ENCODE measurements around the gene DPP3. TPM values are rescaled to one million over a fixed set of nuclear protein-coding genes. Genes with fewer than 3 reads are reported as not detected.

The DPP3 gene
- total and polyA plus RNA-seq, 2 of the 4 experiments (the other 2 are of a cell fraction), result 51.8 to 66.3 TPM

GRCh38 chr11:66448523-66448922 is 31.7 kb upstream of the DPP3 start:
- ATAC-seq (ENCODE audit: low read depth) (no peak), DNase-seq (no peak)
- POLR2A ChIA-PET (ENCODE audit: unreplicated experiment), result no interaction called here
- H3K4me1 ChIP-seq (ENCODE audit: control insufficient read depth, insufficient read depth, low read length), result peaks cover 3% of the 10 kb centered on the region
- no peaks in the 10 kb centered on the region for H3K36me3 ChIP-seq (ENCODE audit: control insufficient read depth, insufficient read depth, low read length)
- H3K4me3 ChIP-seq (ENCODE audit: insufficient read depth, low read depth, low read length), result no peak overlapping the region
- H3K4ac ChIP-seq (ENCODE audit: low read depth, low read length), result no peak overlapping the region
- no peak overlapping the region for H4K8ac ChIP-seq (ENCODE audit: low read depth in 2 of 2, low read length in 2 of 2)
- no peak overlapping the region for H4K91ac ChIP-seq (ENCODE audit: insufficient read depth, low read depth, low read length)
- H4K20me1 ChIP-seq (ENCODE audit: insufficient read depth, low read length), result no peaks in the 10 kb centered on the region
- H2BK120ac ChIP-seq (ENCODE audit: low read depth, low read length), result no peak overlapping the region
- no peak overlapping the region for H2BK15ac ChIP-seq (ENCODE audit: low read depth, low read length)
- dilution Hi-C loops (cut with HindIII; ENCODE audit: low sequenced_read_pairs, unreplicated experiment), result no loop called here
- H3K14ac ChIP-seq (replicated peaks; ENCODE audit: low read depth, low read length), result no peak overlapping the region
- no peak overlapping the region for H3K27ac ChIP-seq (ENCODE audit: insufficient read depth, low read length)
- no peak overlapping the region for H2AK5ac ChIP-seq (ENCODE audit: low read depth, low read length)
- no peaks in the 10 kb centered on the region for H3K79me1 ChIP-seq (ENCODE audit: low read depth in 1 of 2, low read length in 2 of 2)
- no peak overlapping the region for H2BK5ac ChIP-seq (ENCODE audit: low read depth, low read length, poor library complexity, severe bottlenecking)
- H3K27me3 ChIP-seq (ENCODE audit: control insufficient read depth, insufficient read depth, low read length), result peaks cover 39% of the 10 kb centered on the region
- H2AK9ac ChIP-seq (replicated peaks; ENCODE audit: low read depth, low read length, poor library complexity), result no peak overlapping the region
- H3K9me1 ChIP-seq (ENCODE audit: insufficient read depth, low read length), result 0 out of 2 replicates have a peak, but pooled peaks cover under 1% of the 10 kb centered on the region
- no peak overlapping the region for H4K5ac ChIP-seq (ENCODE audit: low read depth, low read length)
- TF ChIP-seq POLR2A (IDR thresholded peaks at IDR 0.05; ENCODE audit: low read depth, low read length) (no peak), RCOR1 (IDR thresholded peaks at IDR 0.05; ENCODE audit: insufficient replicate concordance, low read length) (no peak), BHLHE40 (IDR thresholded peaks at IDR 0.05; ENCODE audit: low read depth, low read length) (no peak), FOS (IDR thresholded peaks at IDR 0.05; ENCODE audit: low read depth, low read length) (no peak), CEBPB (IDR thresholded peaks at IDR 0.05; ENCODE audit: low read depth, low read length) (no peak), NFE2L2 (IDR thresholded peaks at IDR 0.05; ENCODE audit: low read depth, low read length) (no peak), MXI1 (IDR thresholded peaks at IDR 0.05; ENCODE audit: borderline replicate concordance, low read depth, low read length) (no peak), RFX5 (IDR thresholded peaks at IDR 0.05; ENCODE audit: low read depth, low read length) (no peak), SMC3 (IDR thresholded peaks at IDR 0.05; ENCODE audit: low read depth, low read length) (no peak), MAZ (IDR thresholded peaks at IDR 0.05; ENCODE audit: borderline replicate concordance, low read depth, low read length) (no peak), CHD1 (IDR thresholded peaks at IDR 0.05; ENCODE audit: low read depth, low read length) (no peak), MAFK (IDR thresholded peaks at IDR 0.05; ENCODE audit: low read depth, low read length) (no peak), RAD21 (IDR thresholded peaks at IDR 0.05; ENCODE audit: low read length) (no peak)
- TF ChIP-seq, protein P1, sequence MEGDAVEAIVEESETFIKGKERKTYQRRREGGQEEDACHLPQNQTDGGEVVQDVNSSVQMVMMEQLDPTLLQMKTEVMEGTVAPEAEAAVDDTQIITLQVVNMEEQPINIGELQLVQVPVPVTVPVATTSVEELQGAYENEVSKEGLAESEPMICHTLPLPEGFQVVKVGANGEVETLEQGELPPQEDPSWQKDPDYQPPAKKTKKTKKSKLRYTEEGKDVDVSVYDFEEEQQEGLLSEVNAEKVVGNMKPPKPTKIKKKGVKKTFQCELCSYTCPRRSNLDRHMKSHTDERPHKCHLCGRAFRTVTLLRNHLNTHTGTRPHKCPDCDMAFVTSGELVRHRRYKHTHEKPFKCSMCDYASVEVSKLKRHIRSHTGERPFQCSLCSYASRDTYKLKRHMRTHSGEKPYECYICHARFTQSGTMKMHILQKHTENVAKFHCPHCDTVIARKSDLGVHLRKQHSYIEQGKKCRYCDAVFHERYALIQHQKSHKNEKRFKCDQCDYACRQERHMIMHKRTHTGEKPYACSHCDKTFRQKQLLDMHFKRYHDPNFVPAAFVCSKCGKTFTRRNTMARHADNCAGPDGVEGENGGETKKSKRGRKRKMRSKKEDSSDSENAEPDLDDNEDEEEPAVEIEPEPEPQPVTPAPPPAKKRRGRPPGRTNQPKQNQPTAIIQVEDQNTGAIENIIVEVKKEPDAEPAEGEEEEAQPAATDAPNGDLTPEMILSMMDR (conservative IDR thresholded peaks at IDR 0.05; ENCODE audit: low read depth, low read length), result no peak
- TF ChIP-seq, protein P2, sequence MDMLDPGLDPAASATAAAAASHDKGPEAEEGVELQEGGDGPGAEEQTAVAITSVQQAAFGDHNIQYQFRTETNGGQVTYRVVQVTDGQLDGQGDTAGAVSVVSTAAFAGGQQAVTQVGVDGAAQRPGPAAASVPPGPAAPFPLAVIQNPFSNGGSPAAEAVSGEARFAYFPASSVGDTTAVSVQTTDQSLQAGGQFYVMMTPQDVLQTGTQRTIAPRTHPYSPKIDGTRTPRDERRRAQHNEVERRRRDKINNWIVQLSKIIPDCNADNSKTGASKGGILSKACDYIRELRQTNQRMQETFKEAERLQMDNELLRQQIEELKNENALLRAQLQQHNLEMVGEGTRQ (IDR thresholded peaks at IDR 0.05; ENCODE audit: low read depth, low read length), result no peak
- TF ChIP-seq, protein P3, sequence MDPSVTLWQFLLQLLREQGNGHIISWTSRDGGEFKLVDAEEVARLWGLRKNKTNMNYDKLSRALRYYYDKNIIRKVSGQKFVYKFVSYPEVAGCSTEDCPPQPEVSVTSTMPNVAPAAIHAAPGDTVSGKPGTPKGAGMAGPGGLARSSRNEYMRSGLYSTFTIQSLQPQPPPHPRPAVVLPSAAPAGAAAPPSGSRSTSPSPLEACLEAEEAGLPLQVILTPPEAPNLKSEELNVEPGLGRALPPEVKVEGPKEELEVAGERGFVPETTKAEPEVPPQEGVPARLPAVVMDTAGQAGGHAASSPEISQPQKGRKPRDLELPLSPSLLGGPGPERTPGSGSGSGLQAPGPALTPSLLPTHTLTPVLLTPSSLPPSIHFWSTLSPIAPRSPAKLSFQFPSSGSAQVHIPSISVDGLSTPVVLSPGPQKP (IDR thresholded peaks at IDR 0.05; ENCODE audit: borderline replicate concordance, low read depth, low read length), result no peak
- CTCF ChIA-PET, result no interaction called here
- no peaks in the 10 kb centered on the region for H3K9me3 ChIP-seq (ENCODE audit: control insufficient read depth, insufficient read depth, low read length)
- no peak overlapping the region for H3K4me2 ChIP-seq (ENCODE audit: low read depth, low read length)
- no peak overlapping the region for H3K18ac ChIP-seq (ENCODE audit: low read depth, low read length)
- no peak overlapping the region for H3K56ac ChIP-seq (ENCODE audit: extremely low read depth, insufficient read depth, low read length)
- no peak overlapping the region for H3K9ac ChIP-seq (ENCODE audit: low read depth, low read length)
- H3K23ac ChIP-seq (ENCODE audit: low read depth, low read length), result no peak overlapping the region
- intact Hi-C loops (cut with micrococcal nuclease), result no loop called here
- no TSS peak for BruUV-seq (replicated peaks)
- in situ Hi-C loops (cut with MboI; ENCODE audit: low sequenced_read_pairs), result no loop called here
- WGBS, 2 experiments (ENCODE audit: extremely low coverage in 2 of 2, insufficient read length in 1 of 2), result 20% methylated on average over 1 of the region's 4 CpGs; no CpG with 5 or more reads in 1 of the 2 experiments
- no peak overlapping the region for H2BK20ac ChIP-seq (ENCODE audit: low read depth, low read length)
- H2AFZ ChIP-seq (replicated peaks; ENCODE audit: low read length, poor library complexity), result no peak overlapping the region

Measured in IMR-90 (cell line).